OCI-LY3 (cell line): ENCODE measurements around the gene MPRIP.

ENCODE experiments used
- H2AFZ ChIP-seq: fragments of 200-600, 300-600 bp; shearing (Covaris generic); 2 replicates; pipeline ENCODE4 v1.6.0; 2014; ENCODE audit warnings: antibody characterized with exemption, low read depth, low read length
- H3K27ac ChIP-seq: fragments of 200-600, 300-600 bp; sonication (generic); 2 replicates; pipeline ENCODE4 v1.5.1; 2014; ENCODE audit warnings: mild to moderate bottlenecking, low read length, moderate library complexity, mixed read lengths
- H3K27me3 ChIP-seq: fragments of 200-600, 300-600 bp; sonication (generic); 2 replicates; pipeline ENCODE4 v1.6.1; 2014; ENCODE audit warnings: low read depth, low read length, mixed read lengths
- H3K36me3 ChIP-seq: fragments of 200-600, 300-600 bp; sonication (generic); replicated peaks from 2 replicates; pipeline ENCODE3; 2014; ENCODE audit warnings: low read depth, low read length, mixed read lengths
- H3K4me1 ChIP-seq: fragments of 300-600, 200-600 bp; sonication (generic); 2 replicates; pipeline ENCODE4 v1.6.1; 2014; ENCODE audit warnings: low read length, mixed read lengths
- H3K4me2 ChIP-seq: fragments of 200-600, 300-600 bp; sonication (generic); 2 replicates; pipeline ENCODE4 v1.6.1; 2014; ENCODE audit warnings: low read length, mixed read lengths
- H3K4me3 ChIP-seq: fragments of 300-600, 200-600 bp; sonication (generic); 2 replicates; pipeline ENCODE4 v1.5.1; 2014; ENCODE audit warnings: antibody characterized with exemption, mild to moderate bottlenecking, low read length, moderate library complexity
- H3K79me2 ChIP-seq: fragments of 300-600, 200-600 bp; shearing (Covaris generic); 2 replicates; pipeline ENCODE4 v1.6.1; 2014; ENCODE audit warnings: mild to moderate bottlenecking, low read length, mixed read lengths
- H3K9ac ChIP-seq: fragments of 300-600, 200-600 bp; shearing (Covaris generic); 2 replicates; pipeline ENCODE4 v1.6.0; 2014; ENCODE audit warnings: mild to moderate bottlenecking, low read length, moderate library complexity
- H3K9me3 ChIP-seq: fragments of 200-600, 300-600 bp; shearing (Covaris generic); 2 replicates; pipeline ENCODE4 v1.6.1; 2014; ENCODE audit warnings: low read length, mixed read lengths; ENCODE audit not compliant: insufficient read depth
- H4K20me1 ChIP-seq: fragments of 200-600, 300-600 bp; sonication (generic); 2 replicates; pipeline ENCODE4 v1.6.1; 2016; ENCODE audit warnings: low read length, mixed read lengths; ENCODE audit not compliant: insufficient read depth
- EZH2phosphoT487 ChIP-seq: fragments of 200-600 bp; shearing (Covaris generic); IDR thresholded peaks from 2 replicates; pipeline ENCODE4 v1.6.1; 2018; ENCODE audit warnings: antibody characterized with exemption, mixed run types, low read depth
- TF ChIP-seq, protein P1 (sequence below): fragments of 200-600, 300-600 bp; sonication (generic); IDR thresholded peaks from 2 replicates; pipeline ENCODE4 v1.5.1; 2014; ENCODE audit warnings: antibody characterized with exemption, low read length, low read depth

MPRIP gene

DNA sequence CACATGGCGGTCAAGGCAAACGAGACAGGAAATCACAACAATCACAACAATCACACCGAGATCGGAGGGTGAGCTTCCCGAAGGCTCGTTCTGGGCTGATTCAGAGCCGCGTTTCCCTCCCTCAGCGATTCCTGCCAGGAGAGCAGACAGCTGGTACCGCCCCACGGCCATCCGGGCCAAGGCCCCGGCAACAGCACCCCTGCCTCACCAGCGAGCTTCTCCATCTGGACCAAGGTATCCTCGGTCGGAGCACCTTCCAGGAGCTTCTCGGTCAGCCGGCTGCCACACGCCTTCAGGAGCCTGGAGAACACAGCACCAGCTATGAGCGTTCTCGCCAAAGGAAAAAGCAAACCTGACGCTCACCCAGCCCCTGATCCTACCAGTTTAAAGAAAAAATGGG, 179.1 kb downstream of the MPRIP start:
- Histone ChIP-seq H3K4me1 (no peaks in the 10 kb centered on the region), H3K27me3 (no peaks in the 10 kb centered on the region), H3K79me2 (no peaks in the 10 kb centered on the region), H3K9me3 (no peaks in the 10 kb centered on the region), H3K27ac (no peak overlapping the region), H3K4me2 (no peak overlapping the region), H4K20me1 (no peaks in the 10 kb centered on the region), H2AFZ (no peak overlapping the region), H3K4me3 (no peak overlapping the region), H3K36me3 (peaks cover 16% of the 10 kb centered on the region), H3K9ac (no peak overlapping the region)
- TF ChIP-seq, protein P1, sequence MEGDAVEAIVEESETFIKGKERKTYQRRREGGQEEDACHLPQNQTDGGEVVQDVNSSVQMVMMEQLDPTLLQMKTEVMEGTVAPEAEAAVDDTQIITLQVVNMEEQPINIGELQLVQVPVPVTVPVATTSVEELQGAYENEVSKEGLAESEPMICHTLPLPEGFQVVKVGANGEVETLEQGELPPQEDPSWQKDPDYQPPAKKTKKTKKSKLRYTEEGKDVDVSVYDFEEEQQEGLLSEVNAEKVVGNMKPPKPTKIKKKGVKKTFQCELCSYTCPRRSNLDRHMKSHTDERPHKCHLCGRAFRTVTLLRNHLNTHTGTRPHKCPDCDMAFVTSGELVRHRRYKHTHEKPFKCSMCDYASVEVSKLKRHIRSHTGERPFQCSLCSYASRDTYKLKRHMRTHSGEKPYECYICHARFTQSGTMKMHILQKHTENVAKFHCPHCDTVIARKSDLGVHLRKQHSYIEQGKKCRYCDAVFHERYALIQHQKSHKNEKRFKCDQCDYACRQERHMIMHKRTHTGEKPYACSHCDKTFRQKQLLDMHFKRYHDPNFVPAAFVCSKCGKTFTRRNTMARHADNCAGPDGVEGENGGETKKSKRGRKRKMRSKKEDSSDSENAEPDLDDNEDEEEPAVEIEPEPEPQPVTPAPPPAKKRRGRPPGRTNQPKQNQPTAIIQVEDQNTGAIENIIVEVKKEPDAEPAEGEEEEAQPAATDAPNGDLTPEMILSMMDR, result no peak
- TF ChIP-seq EZH2phosphoT487, result no peak

DNA sequence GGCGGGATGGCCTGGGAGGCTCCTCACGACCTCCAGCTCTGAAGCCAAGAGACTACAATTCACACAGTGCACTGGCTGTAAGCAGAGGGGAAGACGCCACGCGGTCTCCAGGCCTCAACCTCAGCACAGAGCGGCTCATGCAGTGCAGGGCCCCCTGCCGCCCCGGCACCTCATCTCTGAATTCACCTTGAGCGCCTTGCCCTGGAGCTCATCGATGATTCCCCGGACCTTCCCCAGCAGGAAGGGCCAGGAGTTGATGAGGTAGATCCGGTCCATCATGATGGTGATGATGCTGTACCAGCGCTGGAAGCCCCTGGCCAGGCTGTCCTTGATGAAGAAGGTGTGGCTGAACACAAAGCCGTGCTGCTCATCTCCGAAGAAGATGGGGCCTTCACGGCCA, 181.5 kb downstream of the MPRIP start:
- Histone ChIP-seq H3K4me1 (no peaks in the 10 kb centered on the region), H3K4me2 (no peak overlapping the region), H3K4me3 (no peak overlapping the region), H3K27me3 (no peaks in the 10 kb centered on the region), H3K27ac (no peak overlapping the region), H3K36me3 (peaks cover 18% of the 10 kb centered on the region), H4K20me1 (no peaks in the 10 kb centered on the region), H3K79me2 (no peaks in the 10 kb centered on the region), H2AFZ (no peak overlapping the region), H3K9me3 (no peaks in the 10 kb centered on the region), H3K9ac (no peak overlapping the region)
- no peak for TF ChIP-seq EZH2phosphoT487
- TF ChIP-seq, protein P1, result no peak

DNA sequence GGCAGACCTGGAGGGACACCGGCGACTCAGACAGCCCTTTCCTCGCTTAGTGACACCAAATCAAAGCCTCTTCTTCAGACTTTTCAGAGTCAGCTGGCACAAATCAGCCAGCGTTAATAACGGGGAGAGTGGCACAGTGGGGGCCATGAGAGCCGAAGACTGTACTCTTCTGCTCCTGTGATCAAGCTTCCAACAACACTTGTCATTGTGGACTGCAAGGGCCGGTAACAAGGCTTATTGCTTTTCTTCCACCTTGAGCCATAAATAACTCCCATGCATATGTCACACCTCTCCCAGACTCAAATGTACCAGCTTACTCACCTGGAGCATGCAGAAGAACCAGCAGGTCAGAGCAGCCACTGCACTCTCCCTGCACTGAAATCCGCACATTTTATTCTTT, 181.9 kb downstream of the MPRIP start:
- H3K36me3 ChIP-seq, result peaks cover 18% of the 10 kb centered on the region
- no peak overlapping the region for H3K4me2 ChIP-seq

DNA sequence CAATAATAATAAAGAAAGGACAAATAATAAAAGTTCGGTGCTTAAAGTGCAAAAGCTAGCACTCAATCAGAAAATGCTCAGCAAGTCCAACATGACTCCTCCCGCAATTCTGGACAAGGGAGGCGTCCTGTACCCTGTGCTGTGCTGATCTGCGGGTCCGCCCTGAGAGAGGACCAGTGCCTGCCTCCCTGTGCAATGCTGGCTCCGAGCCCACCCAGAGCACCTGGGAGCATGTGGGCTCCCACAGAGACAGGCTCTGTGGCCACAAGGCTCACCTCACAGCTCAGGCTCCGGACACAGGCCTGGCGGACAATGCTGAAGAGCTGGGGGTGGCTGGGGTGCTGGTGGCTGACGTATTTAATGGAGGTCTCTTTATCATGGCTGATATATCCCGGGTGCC, 183.6 kb downstream of the MPRIP start:
- peaks cover 18% of the 10 kb centered on the region for H3K36me3 ChIP-seq

More for the DNA sequence above, 181.9 kb downstream of the MPRIP start:
- no peak overlapping the region for H2AFZ ChIP-seq
- TF ChIP-seq, protein P1, result no peak
- no peak for TF ChIP-seq EZH2phosphoT487
- no peaks in the 10 kb centered on the region for H3K4me1 ChIP-seq
- H3K27ac ChIP-seq, result no peak overlapping the region
- H3K9ac ChIP-seq, result no peak overlapping the region
- H3K9me3 ChIP-seq, result no peaks in the 10 kb centered on the region
- no peaks in the 10 kb centered on the region for H3K27me3 ChIP-seq
- no peaks in the 10 kb centered on the region for H3K79me2 ChIP-seq
- H4K20me1 ChIP-seq, result no peaks in the 10 kb centered on the region
- no peak overlapping the region for H3K4me3 ChIP-seq

More for the DNA sequence above, 183.6 kb downstream of the MPRIP start:
- H3K27me3 ChIP-seq, result no peaks in the 10 kb centered on the region
- TF ChIP-seq, protein P1, result no peak
- TF ChIP-seq EZH2phosphoT487, result no peak
- no peak overlapping the region for H3K4me3 ChIP-seq
- H2AFZ ChIP-seq, result no peak overlapping the region
- no peak overlapping the region for H3K9ac ChIP-seq
- no peaks in the 10 kb centered on the region for H3K79me2 ChIP-seq
- no peaks in the 10 kb centered on the region for H4K20me1 ChIP-seq
- no peak overlapping the region for H3K27ac ChIP-seq
- H3K9me3 ChIP-seq, result no peaks in the 10 kb centered on the region
- H3K4me2 ChIP-seq, result no peak overlapping the region
- no peaks in the 10 kb centered on the region for H3K4me1 ChIP-seq
